NCI-H2107 treated with DMSO at 0.1 percent for 48 hours (cell line): ENCODE measurements around the gene KREMEN2.
"Not testable (repeated sequence)": the region's sequence is repeated elsewhere in the genome, so short reads cannot be mapped to it uniquely, and the experiment has no call there.

Experiments used
- DNase-seq: peaks from one replicate; lab custom pipeline; 2025; ENCODE audit not compliant: unreplicated experiment; lab: John Stamatoyannopoulos, UW

KREMEN2 gene, protein sequence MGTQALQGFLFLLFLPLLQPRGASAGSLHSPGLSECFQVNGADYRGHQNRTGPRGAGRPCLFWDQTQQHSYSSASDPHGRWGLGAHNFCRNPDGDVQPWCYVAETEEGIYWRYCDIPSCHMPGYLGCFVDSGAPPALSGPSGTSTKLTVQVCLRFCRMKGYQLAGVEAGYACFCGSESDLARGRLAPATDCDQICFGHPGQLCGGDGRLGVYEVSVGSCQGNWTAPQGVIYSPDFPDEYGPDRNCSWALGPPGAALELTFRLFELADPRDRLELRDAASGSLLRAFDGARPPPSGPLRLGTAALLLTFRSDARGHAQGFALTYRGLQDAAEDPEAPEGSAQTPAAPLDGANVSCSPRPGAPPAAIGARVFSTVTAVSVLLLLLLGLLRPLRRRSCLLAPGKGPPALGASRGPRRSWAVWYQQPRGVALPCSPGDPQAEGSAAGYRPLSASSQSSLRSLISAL

DNA sequence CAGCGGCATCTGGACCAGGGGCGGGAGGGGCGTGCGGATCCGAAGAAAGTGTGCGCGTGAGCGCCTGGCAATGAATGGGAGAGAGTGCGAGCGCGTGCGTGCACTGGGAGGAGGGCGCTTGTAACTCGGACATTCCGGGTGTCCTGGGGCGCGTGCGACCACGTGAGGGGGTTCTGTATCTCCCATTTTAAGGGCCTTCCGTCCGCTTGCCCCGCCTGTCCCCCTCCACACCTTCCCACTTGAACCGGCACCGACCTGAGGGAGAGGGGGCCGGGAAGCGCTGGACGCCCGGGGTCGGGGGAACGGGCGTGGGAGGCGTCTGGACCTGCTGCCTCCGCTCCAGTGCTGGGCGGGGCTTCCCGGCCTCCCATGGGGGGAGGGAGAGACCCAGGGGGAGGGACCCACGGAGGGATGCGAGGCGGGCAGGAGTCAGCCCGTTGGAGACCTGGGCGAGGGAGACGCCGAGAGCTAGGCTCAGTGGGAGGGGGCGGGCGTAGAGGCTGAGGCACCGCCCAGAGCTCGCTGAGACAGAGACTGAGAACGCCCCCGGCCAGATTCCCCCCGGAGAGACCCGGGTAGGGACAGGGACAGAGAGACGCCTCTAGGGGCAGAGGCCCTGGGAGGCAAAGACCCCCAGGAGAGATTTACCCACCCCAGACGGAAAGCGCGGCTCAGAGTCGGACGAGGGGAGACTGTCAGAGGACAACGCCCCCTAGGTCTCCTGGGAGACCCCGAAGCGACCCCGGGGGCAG is at the start of gene KREMEN2:
TSS of gene KREMEN2 (plus strand) at position 553 of the 752 bp plus-strand sequence. CDS start 246 bp downstream, outside the sequence.
- peak; percentile 30 for DNase-seq

DNA sequence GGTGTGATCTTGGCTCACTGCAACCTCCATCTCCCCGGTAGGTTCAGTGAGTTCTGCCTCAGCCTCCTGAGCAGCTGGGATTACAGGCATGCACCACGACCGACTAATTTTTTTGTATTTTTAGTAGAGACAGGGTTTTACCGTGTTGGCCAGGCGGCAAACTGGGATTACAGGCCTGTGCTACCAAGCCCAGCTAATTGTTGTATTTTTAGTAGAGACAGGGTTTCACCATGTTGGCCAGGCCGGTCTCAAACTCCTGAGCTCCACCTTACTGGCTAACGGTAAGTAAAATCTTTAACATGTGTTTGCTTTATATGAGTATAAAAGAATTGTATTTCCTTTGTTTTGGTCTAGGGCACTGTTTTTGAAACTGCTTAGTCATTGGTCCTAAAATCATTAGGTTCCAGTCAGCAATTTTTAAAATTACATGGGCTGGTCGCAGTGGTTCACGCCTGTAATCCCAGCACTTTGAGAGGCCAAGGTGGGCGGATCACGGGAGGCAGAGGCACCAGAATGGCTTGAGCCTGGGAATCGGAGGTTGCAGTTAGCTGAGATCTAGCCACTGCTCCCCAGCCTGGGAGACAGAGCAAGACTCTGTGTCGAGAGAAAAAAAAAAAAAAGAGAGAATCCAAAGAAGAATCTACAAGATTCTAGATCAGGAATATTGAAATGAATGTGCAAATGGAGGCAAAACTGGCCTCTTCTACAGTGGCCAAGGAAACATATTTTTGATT is 48.7 kb upstream of the KREMEN2 start:
- no peak for DNase-seq

DNA sequence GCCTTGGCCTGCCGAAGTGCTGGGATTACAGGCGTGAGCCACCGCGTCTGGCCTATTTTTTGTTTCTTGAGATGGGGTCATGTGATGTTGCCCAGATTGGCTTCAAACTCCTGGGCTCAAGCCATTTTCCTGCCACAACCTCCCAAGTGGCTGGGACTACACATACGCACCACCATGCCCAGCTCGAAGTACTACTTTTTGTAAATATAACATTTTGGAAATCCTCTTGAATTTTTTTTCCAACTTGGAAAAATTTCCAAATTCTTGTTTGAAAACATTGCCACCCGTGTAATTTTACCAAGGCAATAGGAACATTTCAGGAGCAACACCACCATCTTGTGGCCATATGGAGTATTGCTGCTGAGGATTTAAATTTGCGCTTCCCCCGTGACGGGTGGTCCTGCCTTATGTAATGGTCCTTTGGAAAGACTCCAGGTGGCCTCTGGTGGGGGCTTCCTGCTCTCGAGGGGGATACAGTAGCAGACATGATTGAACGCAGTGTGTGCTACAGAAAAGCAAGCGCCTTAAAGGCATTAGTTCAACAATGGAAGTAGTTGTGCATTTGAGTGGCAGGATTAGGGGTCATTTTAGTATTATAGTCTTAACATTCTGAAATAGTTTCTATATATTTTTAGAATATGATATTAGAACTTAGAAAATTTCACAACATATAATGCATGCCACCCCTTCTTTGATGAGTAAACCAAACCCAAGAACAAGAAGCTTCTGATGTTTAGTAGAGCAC is 44.4 kb upstream of the KREMEN2 start:
- peak; percentile 38 for DNase-seq

DNA sequence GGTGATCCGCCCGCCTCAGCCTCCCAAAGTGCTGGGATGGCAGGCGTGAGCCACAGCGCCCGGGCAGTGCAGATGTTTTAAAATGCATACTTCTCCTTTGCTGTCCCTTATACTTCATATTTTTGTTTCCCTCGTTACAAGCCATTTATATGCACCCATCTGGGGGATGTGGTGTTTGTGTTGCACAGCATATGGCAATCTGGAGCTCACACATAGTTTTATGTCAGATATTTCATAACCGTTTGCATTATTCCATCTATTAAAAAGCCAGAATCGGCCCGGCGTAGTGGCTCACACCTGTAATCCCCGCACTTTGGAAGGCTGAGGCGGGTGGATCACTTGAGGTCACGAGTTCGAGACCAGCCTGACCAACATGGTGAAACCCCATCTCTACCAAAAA is 40.6 kb upstream of the KREMEN2 start:
- no peak for DNase-seq

DNA sequence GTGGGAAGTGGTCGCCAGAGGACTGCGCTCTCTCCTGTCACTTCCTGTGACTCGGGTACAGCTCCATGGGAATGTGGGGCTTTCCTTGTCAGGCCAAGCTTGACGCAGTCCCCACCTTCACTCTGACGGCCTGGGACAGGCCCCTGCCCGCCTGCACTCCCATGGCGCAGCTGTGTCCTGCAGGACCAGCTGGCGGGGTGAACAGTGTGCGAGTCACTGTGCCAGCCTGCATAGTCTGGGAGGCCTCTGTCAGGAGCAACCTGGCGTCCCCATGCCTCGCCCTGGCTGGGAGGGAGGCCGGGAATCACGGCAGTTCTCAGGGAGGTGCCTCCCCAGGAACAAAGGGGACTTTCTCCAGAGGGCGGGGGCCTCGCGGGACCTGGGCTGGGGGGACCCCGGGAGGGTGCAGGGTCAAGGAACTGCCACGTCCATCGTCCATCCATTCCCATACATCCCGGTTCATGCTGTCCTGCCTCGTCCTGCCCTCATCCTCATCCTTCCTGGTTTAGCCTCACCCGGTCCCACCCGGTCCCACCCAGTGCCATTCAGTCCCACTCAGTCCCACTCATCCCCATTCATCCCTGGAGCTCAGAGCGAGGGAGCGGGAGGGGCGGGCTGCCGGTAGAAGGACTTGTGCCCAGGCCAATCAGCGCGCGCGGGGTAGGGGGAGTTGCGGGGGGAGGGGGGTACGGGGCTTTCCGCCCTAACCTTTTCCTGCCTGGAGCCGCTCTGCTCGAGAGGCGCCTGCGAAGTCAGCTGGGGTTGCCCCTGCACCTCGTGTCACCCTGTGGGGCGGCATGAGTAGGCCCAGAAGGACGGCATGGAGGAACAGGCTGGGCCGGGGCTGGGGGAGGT is 38.9 kb upstream of the KREMEN2 start:
- DNase-seq: no peak

DNA sequence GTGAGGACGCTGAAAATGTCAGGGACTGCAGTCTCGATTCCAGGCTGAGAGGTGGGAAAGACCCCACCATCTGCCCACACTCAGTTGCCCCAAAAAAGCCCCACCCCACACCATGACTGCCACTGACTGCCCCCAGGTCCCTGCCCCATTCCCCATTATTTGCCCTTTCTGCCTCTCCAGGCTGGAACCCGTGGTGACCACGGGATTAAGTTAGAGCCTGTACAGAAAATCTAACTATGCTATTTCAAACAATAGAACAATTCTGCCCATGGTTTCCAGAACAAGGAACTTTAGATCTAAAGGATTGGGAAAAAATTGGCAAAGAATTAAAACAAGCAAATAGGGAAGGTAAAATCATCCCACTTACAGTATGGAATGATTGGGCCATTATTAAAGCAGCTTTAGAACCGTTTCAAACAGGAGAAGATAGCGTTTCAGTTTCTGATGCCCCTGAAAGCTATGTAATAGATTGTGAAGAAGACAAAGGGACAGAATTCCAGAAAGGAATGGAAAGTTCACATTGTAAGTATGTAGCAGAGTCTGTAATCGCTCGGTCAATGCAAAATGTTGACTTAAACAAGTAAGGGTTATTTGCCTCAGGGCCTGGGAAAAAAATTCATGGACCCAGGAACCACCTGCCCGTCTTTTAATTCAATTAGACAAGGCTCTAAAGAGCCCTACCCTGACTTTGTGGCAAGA is 38.0 kb upstream of the KREMEN2 start:
- DNase-seq: no peak

DNA sequence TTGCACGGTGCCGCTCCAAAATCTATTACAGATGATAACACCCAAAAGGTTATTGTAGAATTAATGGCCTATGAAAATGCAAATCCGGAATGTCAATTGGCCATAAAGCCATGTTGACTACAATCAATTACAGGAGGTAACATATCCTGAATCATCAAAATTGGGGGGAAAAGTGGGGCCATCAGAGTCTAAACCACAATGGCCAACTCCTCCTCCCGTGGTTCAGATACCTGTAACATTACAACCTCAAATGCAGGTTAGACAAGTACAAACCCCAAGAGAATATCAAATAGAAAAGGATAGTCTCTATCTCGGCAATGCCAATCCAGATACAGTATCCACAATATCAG is 37.5 kb upstream of the KREMEN2 start:
- DNase-seq: peak; percentile 50

DNA sequence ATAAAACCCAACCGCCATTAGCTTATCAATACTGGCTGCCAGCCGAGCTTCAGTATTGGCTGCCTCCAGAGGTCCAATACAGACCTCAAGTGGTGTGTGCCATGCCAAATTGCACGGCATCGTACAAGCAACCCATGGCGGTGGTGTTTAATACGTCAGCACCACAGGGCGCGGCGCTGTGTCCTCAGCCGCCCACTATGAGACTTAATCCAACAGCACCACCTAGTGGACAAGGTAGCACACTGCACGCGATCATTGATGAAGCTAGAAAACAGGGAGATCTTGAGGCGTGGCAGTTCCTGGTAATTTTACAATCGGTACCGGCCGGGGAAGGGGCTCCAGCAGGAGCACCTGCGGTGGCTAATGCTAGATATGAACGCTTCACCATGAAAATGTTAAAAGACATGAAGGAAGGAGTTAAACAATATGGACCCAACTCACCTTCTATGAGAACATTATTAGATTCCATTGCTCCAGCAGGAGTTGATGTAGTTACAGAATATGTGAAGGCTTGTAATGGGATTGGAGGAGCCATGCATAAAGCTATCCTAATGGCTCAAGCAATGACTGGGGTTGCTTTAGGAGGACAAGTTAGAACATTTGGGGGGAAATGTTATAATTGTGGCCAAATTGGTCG is 36.9 kb upstream of the KREMEN2 start:
- peak; percentile 79 for DNase-seq

DNA sequence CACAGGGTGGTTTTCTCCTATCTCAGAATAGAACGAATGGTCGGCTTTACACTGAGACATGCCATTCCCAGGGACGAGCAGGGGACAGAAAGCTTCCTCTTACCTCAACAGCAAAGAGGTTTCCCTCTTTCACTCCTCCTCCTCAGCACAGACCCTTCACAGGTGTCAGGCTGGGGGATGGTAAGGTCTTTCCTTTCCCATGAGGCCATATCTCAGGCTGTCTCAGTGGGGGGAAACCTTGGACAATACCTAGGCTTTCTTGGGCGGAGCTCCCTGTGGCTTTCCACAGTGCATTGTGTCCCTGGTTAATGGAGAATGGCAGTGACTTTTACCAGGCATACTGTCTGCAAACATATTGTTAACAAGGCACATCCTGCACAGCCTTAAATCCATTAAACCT is 35.9 kb upstream of the KREMEN2 start:
- DNase-seq: not testable (repeated sequence)

DNA sequence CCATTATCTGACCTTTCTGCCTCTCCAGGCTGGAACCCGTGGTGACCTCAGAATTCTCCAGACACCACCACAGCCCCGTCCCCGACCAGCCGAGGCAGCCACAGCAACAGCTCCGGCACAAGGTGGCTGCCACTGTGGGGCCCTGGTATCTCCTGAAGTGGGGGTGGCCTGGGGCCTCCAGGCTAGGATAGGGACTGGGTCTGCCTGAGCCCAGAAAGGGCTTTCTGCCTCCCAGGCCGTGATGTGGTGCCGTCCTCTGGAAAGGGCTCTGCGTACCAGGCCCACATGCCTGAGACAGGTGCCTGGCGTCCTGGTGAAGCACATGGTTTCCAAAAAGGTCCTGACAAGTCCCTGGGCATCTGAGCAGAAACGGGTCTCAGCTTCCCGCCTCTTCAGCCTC is 35.3 kb upstream of the KREMEN2 start:
- no peak for DNase-seq

DNA sequence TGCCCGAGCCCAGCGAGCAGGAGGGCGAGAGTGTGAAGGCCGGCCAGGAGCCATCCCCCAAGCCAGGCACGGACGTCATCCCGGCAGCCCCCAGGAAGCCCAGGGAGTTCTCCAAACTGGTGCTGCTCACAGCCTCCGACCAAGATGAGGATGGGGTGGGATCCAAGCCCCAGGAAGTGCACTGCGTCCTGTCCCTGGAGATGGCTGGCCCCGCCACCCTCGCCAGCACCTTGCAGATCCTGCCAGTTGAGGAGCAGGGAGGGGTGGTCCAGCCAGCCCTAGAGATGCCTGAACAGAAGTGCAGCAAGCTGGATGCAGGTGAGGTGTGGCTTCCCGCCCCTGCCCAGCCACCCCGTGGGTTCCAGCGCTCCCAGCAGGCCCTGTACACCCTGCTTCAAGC is 34.4 kb upstream of the KREMEN2 start:
- DNase-seq: no peak

DNA sequence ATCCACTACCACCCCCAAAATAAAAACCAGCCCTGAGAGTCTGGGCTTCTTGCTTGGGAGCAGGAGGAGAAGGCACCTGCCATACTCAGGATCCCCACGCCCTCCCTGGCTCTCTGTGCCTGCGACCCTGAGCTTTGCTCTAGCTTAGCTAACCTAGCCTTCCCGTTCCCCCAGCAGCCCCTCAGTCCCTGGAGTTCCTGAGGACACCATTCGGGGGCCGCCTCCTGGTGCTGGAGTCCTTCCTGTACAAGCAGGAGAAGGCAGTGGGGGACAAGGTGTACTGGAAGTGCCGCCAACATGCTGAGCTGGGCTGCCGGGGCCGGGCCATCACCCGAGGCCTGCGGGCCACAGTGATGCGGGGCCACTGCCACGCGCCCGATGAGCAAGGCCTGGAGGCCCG is 33.8 kb upstream of the KREMEN2 start:
- no peak for DNase-seq

DNA sequence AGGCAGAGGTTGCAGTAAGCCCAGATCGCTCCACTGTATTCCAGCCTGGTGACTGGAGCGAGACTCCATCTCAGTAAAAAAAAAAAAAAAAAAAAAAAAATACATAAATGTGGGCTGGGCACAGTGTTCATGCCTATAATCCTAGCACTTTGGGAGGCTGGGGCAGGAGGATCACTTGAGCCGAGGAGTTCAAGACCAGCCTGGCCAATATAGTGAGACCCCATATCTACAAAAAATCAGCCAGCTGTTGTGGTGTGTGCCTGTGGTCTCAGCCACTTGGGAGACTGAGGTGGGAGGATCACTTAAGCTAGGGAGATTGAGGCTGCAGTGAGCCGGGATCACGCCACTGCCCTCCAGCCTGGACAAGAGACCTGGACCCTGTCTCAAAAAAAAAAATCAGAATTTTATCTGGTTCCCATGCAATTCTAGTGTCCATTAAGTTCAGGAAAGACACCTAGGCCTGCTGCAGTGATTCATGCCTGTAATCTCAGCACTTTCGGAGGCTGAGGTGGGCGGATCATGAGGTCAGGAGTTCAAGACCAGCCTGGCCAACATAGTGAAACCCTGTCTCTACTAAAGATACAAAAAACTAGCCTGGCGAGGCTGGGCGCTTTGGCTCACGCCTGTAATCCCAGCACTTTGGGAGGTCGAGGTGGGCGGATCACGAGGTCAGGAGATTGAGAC is 32.7 kb upstream of the KREMEN2 start:
- not testable (repeated sequence) for DNase-seq

DNA sequence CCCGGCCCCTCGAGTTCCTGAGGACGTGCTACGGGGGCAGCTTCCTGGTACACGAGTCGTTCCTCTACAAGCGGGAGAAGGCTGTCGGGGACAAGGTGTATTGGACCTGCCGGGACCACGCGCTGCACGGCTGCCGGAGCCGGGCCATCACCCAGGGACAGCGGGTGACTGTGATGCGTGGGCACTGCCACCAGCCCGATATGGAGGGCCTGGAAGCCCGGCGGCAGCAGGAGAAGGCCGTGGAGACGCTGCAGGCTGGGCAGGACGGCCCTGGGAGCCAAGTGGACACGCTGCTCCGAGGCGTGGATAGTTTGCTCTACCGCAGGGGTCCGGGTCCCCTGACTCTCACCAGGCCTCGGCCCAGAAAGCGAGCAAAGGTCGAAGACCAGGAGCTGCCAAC is 30.9 kb upstream of the KREMEN2 start:
- DNase-seq: no peak

DNA sequence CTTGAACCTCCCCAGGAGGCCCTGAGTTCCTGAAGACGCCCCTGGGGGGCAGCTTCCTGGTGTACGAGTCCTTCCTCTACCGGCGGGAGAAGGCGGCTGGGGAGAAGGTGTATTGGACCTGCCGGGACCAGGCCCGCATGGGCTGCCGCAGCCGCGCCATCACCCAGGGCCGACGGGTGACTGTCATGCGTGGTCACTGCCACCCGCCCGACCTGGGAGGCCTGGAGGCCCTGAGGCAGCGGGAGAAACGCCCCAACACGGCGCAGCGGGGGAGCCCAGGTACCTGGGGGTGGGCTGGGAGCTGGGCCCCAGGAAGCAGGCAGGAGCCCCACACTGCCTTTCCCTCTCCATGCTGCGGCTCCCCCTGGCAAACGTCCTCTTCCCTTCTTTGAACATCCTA is 30.4 kb upstream of the KREMEN2 start:
- no peak for DNase-seq

DNA sequence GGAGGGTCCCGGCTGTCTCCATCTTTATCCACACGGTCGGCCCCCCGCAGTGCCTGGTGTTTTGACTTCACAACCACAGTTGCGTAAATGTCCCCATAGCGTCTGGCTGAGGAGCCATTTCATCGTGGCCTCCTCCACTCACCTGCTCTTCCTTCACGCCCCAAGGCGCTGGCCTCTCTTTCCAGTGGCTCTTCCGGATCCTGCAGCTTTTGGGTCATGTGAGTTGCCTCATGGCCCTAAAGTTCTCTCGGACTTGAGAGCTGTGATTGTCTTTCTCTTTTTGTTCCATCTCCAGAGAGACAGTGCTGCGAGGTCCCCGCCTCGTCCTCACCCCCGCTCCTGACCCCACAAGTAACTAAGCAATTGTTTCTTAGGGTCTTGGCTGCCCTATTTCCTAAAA is 29.6 kb upstream of the KREMEN2 start:
- no peak for DNase-seq

DNA sequence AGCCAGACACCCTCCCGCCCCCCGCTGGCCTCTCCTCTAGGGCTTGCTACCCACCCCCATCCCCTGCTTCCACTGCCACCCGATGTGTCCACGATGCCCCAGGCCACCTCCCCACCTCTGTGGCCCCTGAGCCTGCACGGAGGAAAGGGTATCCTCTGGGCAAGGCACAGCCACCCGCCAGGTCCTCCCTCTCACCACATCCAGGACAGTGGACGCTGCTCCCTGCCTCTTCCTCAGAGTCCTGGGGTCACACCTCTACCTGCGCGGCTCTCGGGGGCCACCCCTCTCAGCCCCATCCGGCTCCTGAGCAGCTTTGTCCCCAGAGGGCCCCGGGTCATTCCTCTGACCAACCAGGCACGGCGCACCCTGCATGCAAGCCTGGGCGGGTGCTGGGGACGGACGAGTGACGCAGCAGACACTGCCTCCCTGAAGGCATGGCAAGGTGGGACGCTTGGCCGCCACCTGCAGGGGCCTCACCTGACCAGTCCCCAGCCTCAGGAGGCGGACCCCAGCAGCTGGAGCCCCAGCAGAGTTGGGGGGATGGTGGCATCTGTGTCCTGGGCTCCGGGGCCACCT is 27.6 kb upstream of the KREMEN2 start:
- no peak for DNase-seq

DNA sequence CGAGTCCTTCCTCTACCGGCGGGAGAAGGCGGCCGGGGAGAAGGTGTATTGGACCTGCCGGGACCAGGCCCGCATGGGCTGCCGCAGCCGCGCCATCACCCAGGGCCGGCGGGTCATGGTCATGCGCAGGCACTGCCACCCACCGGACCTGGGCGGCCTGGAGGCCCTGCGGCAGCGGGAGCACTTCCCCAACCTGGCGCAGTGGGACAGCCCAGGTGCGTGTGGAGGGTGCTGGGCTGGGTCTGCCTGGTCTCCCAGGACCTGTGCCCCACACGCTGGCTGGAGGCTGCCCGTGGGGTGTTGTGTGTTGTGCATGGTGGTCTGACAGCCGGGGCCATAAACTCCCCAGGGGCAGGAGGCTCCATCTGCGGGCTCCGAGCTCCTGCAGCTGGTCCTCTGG is 26.9 kb upstream of the KREMEN2 start:
- no peak for DNase-seq
